ENCODE measurements around the gene DCBLD2.

DCBLD2 gene

GRCh38 chr3:98914210-98915080 is 12.9 kb upstream of the DCBLD2 start:
- no peak overlapping the region for H3K27ac ChIP-seq (ENCODE audit: low read length)
- no peaks in the 10 kb centered on the region for H3K4me1 ChIP-seq (ENCODE audit: low read length)
- H3K4me3 ChIP-seq (ENCODE audit: low read length): no peak overlapping the region
- no peak overlapping the region for H2AFZ ChIP-seq (ENCODE audit: low read depth, low read length)
- no peaks in the 10 kb centered on the region for H3K36me3 ChIP-seq (replicated peaks; ENCODE audit: low read depth, low read length)
- no peaks in the 10 kb centered on the region for H3K27me3 ChIP-seq (ENCODE audit: low read depth, low read length)
- H3K9me3 ChIP-seq (ENCODE audit: insufficient read depth, low read length): no peaks in the 10 kb centered on the region
- no peak for TF ChIP-seq CTCF (IDR thresholded peaks at IDR 0.05; ENCODE audit: low read depth, low read length)
- no peak for TF ChIP-seq EZH2phosphoT487 (IDR thresholded peaks at IDR 0.05; ENCODE audit: low read depth)
- no peak overlapping the region for H3K9ac ChIP-seq (ENCODE audit: low read length)
- no peaks in the 10 kb centered on the region for H4K20me1 ChIP-seq (ENCODE audit: insufficient read depth, low read length)
- H3K4me2 ChIP-seq (ENCODE audit: low read length): no peak overlapping the region
- H3K79me2 ChIP-seq (ENCODE audit: low read length): no peaks in the 10 kb centered on the region

GRCh38 chr3:98912448-98912847 is 11.0 kb upstream of the DCBLD2 start:
- Histone ChIP-seq H3K36me3 (replicated peaks; ENCODE audit: low read depth, low read length) (no peaks in the 10 kb centered on the region), H2AFZ (ENCODE audit: low read depth, low read length) (no peak overlapping the region)
- TF ChIP-seq EZH2phosphoT487 (IDR thresholded peaks at IDR 0.05; ENCODE audit: low read depth) (no peak), CTCF (IDR thresholded peaks at IDR 0.05; ENCODE audit: low read depth, low read length) (no peak)

GRCh38 chr3:98906230-98906629 is 4.7 kb upstream of the DCBLD2 start:
- no peaks in the 10 kb centered on the region for H3K27me3 ChIP-seq (ENCODE audit: low read depth, low read length)
- no peaks in the 10 kb centered on the region for H3K79me2 ChIP-seq (ENCODE audit: low read length)
- peaks cover 3% of the 10 kb centered on the region; the same call in 1 of the 2 replicates for H3K4me1 ChIP-seq (ENCODE audit: low read length)
- no peak overlapping the region for H3K27ac ChIP-seq (ENCODE audit: low read length)
- H3K4me3 ChIP-seq (ENCODE audit: low read length): no peak overlapping the region
- H3K36me3 ChIP-seq (replicated peaks; ENCODE audit: low read depth, low read length): no peaks in the 10 kb centered on the region
- H3K4me2 ChIP-seq (ENCODE audit: low read length): no peak overlapping the region
- H3K9ac ChIP-seq (ENCODE audit: low read length): no peak overlapping the region
- no peak overlapping the region for H2AFZ ChIP-seq (ENCODE audit: low read depth, low read length)
- H4K20me1 ChIP-seq (ENCODE audit: insufficient read depth, low read length): no peaks in the 10 kb centered on the region
- TF ChIP-seq CTCF (IDR thresholded peaks at IDR 0.05; ENCODE audit: low read depth, low read length): no peak
- TF ChIP-seq EZH2phosphoT487 (IDR thresholded peaks at IDR 0.05; ENCODE audit: low read depth): no peak
- H3K9me3 ChIP-seq (ENCODE audit: insufficient read depth, low read length): no peaks in the 10 kb centered on the region

More at GRCh38 chr3:98912448-98912847, 11.0 kb upstream of the DCBLD2 start:
- H3K4me3 ChIP-seq (ENCODE audit: low read length): no peak overlapping the region
- H3K27ac ChIP-seq (ENCODE audit: low read length): no peak overlapping the region
- no peaks in the 10 kb centered on the region for H3K79me2 ChIP-seq (ENCODE audit: low read length)
- H3K27me3 ChIP-seq (ENCODE audit: low read depth, low read length): no peaks in the 10 kb centered on the region
- H3K9me3 ChIP-seq (ENCODE audit: insufficient read depth, low read length): no peaks in the 10 kb centered on the region
- H3K9ac ChIP-seq (ENCODE audit: low read length): no peak overlapping the region
- H4K20me1 ChIP-seq (ENCODE audit: insufficient read depth, low read length): no peaks in the 10 kb centered on the region
- H3K4me1 ChIP-seq (ENCODE audit: low read length): no peaks in the 10 kb centered on the region
- no peak overlapping the region for H3K4me2 ChIP-seq (ENCODE audit: low read length)

- Histone ChIP-seq H2AFZ (ENCODE audit: low read depth, low read length) (no peak overlapping the region), H3K4me3 (ENCODE audit: low read length) (no peak overlapping the region), H4K20me1 (ENCODE audit: insufficient read depth, low read length) (no peaks in the 10 kb centered on the region), H3K9me3 (ENCODE audit: insufficient read depth, low read length) (no peaks in the 10 kb centered on the region), H3K9ac (ENCODE audit: low read length) (no peak overlapping the region), H3K79me2 (ENCODE audit: low read length) (no peaks in the 10 kb centered on the region; the same call in 1 of the 2 replicates), H3K27me3 (ENCODE audit: low read depth, low read length) (no peaks in the 10 kb centered on the region), H3K27ac (ENCODE audit: low read length) (no peak overlapping the region), H3K36me3 (replicated peaks; ENCODE audit: low read depth, low read length) (no peaks in the 10 kb centered on the region), H3K4me1 (ENCODE audit: low read length) (peaks cover 7% of the 10 kb centered on the region; the same call in 1 of the 2 replicates), H3K4me2 (ENCODE audit: low read length) (no peak overlapping the region)
- TF ChIP-seq EZH2phosphoT487 (IDR thresholded peaks at IDR 0.05; ENCODE audit: low read depth) (no peak), CTCF (IDR thresholded peaks at IDR 0.05; ENCODE audit: low read depth, low read length) (no peak)
These were observed 2.4 kb upstream of the DCBLD2 start for GRCh38 chr3:98903705-98904481.

Measured in OCI-LY3 (cell line).